ENCODE data around the gene PTMS. TPM values are rescaled to one million over a fixed set of nuclear protein-coding genes. Genes with fewer than 3 reads are reported as not detected.
A peak's percentile ranks its signal among the peaks of the same experiment; 100 is the strongest.

The PTMS gene
- total and polyA plus RNA-seq, 2 of the 13 experiments (the other 11 are each of a cell fraction or from before 2014, with no cell fraction given) = 40.5 to 82.4 TPM

DNA sequence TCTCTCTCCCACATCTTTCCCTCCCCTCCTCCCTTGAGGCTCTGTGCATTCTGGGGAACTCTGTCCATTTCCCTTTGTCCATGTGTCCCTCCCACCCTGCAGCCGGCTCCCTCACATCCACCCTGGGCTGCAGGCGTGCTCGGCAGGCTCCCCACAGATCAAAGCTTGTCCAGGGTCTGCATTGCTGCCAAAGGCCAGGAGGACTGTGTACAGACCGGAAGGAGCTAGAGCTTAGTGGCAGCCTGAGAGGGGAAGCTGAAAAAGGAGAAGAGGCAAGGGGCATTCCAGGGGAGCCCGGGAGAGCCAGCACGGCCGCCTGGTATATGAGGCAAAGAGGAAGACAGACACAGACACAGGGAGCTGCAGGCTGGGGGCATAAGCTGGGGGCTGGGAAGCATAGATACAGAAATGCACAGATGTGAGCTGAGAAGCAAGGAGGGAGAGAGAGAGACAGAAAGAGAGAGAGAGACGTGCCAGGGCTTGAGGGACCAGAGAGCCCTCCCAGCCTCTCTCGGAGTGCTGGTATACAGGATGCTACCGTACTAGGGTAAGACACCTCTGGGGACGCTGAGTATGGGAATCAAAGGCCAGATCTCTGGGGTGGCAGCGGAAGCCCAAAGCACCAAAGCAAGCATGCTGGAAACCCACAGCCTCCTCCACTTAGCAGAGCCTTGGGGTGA lies 26.5 kb downstream of the PTMS start (continued):
- TF ChIP-seq, protein P1, sequence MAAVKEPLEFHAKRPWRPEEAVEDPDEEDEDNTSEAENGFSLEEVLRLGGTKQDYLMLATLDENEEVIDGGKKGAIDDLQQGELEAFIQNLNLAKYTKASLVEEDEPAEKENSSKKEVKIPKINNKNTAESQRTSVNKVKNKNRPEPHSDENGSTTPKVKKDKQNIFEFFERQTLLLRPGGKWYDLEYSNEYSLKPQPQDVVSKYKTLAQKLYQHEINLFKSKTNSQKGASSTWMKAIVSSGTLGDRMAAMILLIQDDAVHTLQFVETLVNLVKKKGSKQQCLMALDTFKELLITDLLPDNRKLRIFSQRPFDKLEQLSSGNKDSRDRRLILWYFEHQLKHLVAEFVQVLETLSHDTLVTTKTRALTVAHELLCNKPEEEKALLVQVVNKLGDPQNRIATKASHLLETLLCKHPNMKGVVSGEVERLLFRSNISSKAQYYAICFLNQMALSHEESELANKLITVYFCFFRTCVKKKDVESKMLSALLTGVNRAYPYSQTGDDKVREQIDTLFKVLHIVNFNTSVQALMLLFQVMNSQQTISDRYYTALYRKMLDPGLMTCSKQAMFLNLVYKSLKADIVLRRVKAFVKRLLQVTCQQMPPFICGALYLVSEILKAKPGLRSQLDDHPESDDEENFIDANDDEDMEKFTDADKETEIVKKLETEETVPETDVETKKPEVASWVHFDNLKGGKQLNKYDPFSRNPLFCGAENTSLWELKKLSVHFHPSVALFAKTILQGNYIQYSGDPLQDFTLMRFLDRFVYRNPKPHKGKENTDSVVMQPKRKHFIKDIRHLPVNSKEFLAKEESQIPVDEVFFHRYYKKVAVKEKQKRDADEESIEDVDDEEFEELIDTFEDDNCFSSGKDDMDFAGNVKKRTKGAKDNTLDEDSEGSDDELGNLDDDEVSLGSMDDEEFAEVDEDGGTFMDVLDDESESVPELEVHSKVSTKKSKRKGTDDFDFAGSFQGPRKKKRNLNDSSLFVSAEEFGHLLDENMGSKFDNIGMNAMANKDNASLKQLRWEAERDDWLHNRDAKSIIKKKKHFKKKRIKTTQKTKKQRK (IDR thresholded peaks at IDR 0.05; ENCODE audit: low read length) = no peak
- no peak for TF ChIP-seq POLR2AphosphoS2 (IDR thresholded peaks at IDR 0.05; ENCODE audit: low read depth, low read length)
- TF ChIP-seq, protein P2, sequence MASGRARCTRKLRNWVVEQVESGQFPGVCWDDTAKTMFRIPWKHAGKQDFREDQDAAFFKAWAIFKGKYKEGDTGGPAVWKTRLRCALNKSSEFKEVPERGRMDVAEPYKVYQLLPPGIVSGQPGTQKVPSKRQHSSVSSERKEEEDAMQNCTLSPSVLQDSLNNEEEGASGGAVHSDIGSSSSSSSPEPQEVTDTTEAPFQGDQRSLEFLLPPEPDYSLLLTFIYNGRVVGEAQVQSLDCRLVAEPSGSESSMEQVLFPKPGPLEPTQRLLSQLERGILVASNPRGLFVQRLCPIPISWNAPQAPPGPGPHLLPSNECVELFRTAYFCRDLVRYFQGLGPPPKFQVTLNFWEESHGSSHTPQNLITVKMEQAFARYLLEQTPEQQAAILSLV (CRISPR knock-in tag; IDR thresholded peaks at IDR 0.05; ENCODE audit: borderline replicate concordance) = 0 out of 2 replicates have a peak, but pooled peaks have one; percentile 43
- TF ChIP-seq, protein P3, sequence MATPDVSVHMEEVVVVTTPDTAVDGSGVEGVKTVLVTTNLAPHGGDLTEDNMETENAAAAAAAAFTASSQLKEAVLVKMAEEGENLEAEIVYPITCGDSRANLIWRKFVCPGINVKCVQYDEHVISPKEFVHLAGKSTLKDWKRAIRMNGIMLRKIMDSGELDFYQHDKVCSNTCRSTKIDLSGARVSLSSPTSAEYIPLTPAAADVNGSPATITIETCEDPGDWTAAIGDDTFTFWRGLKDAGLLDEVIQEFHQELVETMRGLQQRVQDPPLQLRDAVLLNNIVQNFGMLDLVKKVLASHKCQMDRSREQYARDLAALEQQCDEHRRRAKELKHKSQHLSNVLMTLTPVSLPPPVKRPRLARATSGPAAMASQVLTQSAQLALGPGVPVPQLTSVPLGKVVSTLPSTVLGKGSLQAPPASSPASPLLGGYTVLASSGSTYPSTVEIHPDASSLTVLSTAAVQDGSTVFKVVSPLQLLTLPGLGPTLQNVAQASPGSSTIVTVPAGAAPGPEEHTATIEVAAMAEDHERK (CRISPR knock-in tag; IDR thresholded peaks at IDR 0.05; ENCODE audit: low read depth) = no peak
- peak; percentile 65 for TF ChIP-seq POLR2AphosphoS5 (IDR thresholded peaks at IDR 0.05; ENCODE audit: low read depth, low read length)
- no peak for TF ChIP-seq ZFP1 (CRISPR knock-in tag; IDR thresholded peaks at IDR 0.05)
- TF ChIP-seq MEIS2 (CRISPR knock-in tag; IDR thresholded peaks at IDR 0.05) = peak; percentile 52; the same call in 1 of the 2 replicates
- TF ChIP-seq TBX3 (IDR thresholded peaks at IDR 0.05; ENCODE audit: borderline replicate concordance) = no peak
- no peak for TF ChIP-seq HNRNPH1 (optimal IDR thresholded peaks at IDR 0.05; ENCODE audit: low read depth, low read length)
- no peak for TF ChIP-seq SKI (IDR thresholded peaks at IDR 0.05; ENCODE audit: partially characterized antibody)
- no peak for TF ChIP-seq ZNF496 (CRISPR knock-in tag; IDR thresholded peaks at IDR 0.05; ENCODE audit: insufficient replicate concordance)
- no peak for TF ChIP-seq ZNF510 (CRISPR knock-in tag; IDR thresholded peaks at IDR 0.05; ENCODE audit: low read depth)
- no peak for TF ChIP-seq MAF1 (CRISPR knock-in tag; IDR thresholded peaks at IDR 0.05; ENCODE audit: borderline replicate concordance)
- no peak for TF ChIP-seq DNMT3B (CRISPR knock-in tag; conservative IDR thresholded peaks at IDR 0.05)
- TF ChIP-seq, protein P4, sequence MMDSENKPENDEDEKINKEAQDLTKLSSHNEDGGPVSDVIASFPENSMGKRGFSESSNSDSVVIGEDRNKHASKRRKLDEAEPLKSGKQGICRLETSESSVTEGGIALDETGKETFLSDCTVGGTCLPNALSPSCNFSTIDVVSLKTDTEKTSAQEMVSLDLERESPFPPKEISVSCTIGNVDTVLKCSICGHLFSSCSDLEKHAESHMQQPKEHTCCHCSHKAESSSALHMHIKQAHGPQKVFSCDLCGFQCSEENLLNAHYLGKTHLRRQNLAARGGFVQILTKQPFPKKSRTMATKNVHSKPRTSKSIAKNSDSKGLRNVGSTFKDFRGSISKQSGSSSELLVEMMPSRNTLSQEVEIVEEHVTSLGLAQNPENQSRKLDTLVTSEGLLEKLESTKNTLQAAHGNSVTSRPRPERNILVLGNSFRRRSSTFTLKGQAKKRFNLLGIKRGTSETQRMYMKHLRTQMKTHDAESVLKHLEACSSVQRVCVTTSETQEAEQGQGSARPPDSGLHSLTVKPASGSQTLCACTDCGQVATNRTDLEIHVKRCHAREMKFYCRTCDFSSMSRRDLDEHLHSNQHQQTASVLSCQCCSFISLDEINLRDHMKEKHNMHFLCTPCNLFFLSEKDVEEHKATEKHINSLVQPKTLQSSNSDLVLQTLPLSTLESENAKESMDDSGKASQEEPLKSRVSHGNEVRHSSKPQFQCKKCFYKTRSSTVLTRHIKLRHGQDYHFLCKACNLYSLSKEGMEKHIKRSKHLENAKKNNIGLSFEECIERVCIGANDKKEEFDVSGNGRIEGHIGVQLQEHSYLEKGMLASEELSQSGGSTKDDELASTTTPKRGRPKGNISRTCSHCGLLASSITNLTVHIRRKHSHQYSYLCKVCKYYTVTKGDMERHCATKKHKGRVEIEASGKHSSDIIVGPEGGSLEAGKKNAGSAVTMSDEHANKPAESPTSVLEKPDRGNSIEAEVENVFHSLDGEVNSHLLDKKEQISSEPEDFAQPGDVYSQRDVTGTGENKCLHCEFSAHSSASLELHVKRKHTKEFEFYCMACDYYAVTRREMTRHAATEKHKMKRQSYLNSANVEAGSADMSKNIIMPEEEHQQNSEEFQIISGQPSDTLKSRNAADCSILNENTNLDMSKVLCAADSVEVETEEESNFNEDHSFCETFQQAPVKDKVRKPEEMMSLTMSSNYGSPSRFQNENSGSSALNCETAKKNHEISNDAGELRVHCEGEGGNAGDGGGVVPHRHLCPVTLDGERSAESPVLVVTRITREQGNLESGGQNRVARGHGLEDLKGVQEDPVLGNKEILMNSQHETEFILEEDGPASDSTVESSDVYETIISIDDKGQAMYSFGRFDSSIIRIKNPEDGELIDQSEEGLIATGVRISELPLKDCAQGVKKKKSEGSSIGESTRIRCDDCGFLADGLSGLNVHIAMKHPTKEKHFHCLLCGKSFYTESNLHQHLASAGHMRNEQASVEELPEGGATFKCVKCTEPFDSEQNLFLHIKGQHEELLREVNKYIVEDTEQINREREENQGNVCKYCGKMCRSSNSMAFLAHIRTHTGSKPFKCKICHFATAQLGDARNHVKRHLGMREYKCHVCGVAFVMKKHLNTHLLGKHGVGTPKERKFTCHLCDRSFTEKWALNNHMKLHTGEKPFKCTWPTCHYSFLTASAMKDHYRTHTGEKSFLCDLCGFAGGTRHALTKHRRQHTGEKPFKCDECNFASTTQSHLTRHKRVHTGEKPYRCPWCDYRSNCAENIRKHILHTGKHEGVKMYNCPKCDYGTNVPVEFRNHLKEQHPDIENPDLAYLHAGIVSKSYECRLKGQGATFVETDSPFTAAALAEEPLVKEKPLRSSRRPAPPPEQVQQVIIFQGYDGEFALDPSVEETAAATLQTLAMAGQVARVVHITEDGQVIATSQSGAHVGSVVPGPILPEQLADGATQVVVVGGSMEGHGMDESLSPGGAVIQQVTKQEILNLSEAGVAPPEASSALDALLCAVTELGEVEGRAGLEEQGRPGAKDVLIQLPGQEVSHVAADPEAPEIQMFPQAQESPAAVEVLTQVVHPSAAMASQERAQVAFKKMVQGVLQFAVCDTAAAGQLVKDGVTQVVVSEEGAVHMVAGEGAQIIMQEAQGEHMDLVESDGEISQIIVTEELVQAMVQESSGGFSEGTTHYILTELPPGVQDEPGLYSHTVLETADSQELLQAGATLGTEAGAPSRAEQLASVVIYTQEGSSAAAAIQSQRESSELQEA (CRISPR knock-in tag; IDR thresholded peaks at IDR 0.05; ENCODE audit: not compliant biosample characterization) = no peak

All from HepG2 (cell line).